Mesenchymal stem cell (in vitro differentiated cells and primary cell): ENCODE measurements around the gene HDAC4.
"Not testable (repeated sequence)": the region's sequence is repeated elsewhere in the genome, so short reads cannot be mapped to it uniquely, and the experiment has no call there.

Source experiments
- DNase-seq: peaks from one replicate; pipeline ENCODE4 v3.0.0-alpha.2; 2013
- H2AFZ ChIP-seq: one replicate; pipeline ENCODE4 v1.6.1; 2013; ENCODE audit warnings: low read depth, mild to moderate bottlenecking, control low read depth, inconsistent platforms, low read length, moderate library complexity
- H2AK5ac ChIP-seq: 2 replicates; pipeline ENCODE4 v1.6.1; 2013; ENCODE audit warnings: low read length, moderate library complexity, mild to moderate bottlenecking, inconsistent platforms; ENCODE audit not compliant: severe bottlenecking
- H2BK120ac ChIP-seq: one replicate; pipeline ENCODE4 v1.6.1; 2013; ENCODE audit warnings: low read depth, mild to moderate bottlenecking, inconsistent platforms, low read length, moderate library complexity
- H2BK12ac ChIP-seq, 2 experiments: one replicate each; pipeline ENCODE4 v1.6.1; 2013; ENCODE audit warnings: inconsistent platforms in 2 of 2, low read length in 2 of 2, mild to moderate bottlenecking in 2 of 2, moderate library complexity in 2 of 2, control low read depth in 1 of 2
- H2BK15ac ChIP-seq: one replicate; pipeline ENCODE4 v1.6.1; 2013; ENCODE audit warnings: mild to moderate bottlenecking, low read depth, inconsistent platforms; ENCODE audit not compliant: poor library complexity, severe bottlenecking
- H2BK5ac ChIP-seq: 2 replicates; pipeline ENCODE4 v1.6.1; 2013; ENCODE audit warnings: low read depth, mild to moderate bottlenecking, low read length, control low read depth, inconsistent platforms; ENCODE audit not compliant: poor library complexity, severe bottlenecking
- H3K14ac ChIP-seq, 2 experiments: one replicate each; pipeline ENCODE4 v1.6.1; 2013; ENCODE audit warnings: inconsistent platforms in 2 of 2, low read length in 2 of 2, control low read depth in 1 of 2, mild to moderate bottlenecking in 1 of 2, moderate library complexity in 1 of 2
- H3K18ac ChIP-seq, 2 experiments: one replicate each; pipeline ENCODE4 v1.6.1; 2013; ENCODE audit warnings: inconsistent platforms in 2 of 2, low read length in 2 of 2, control low read depth in 1 of 2, low read depth in 1 of 2, mild to moderate bottlenecking in 1 of 2
- H3K23ac ChIP-seq, 2 experiments: one replicate each; pipeline ENCODE4 v1.6.1; 2013; ENCODE audit warnings: inconsistent platforms in 2 of 2, low read length in 2 of 2, mild to moderate bottlenecking in 2 of 2, moderate library complexity in 2 of 2, control low read depth in 1 of 2
- H3K27ac ChIP-seq: 2 replicates; pipeline ENCODE4 v1.5.1; 2013; ENCODE audit warnings: mild to moderate bottlenecking, moderate library complexity, low read length, control low read depth, inconsistent platforms; ENCODE audit not compliant: poor library complexity, severe bottlenecking
- H3K27me3 ChIP-seq, 2 experiments: 2 replicates each; pipeline versions ENCODE4 v1.6.1 to v1.7.0; 2013; ENCODE audit warnings: low read length in 2 of 2, mild to moderate bottlenecking in 2 of 2, moderate library complexity in 2 of 2, control low read depth in 1 of 2, inconsistent platforms in 1 of 2; ENCODE audit not compliant: control insufficient read depth in 1 of 2, insufficient read depth in 1 of 2
- H3K36me3 ChIP-seq, 2 experiments: 2 replicates each; pipeline versions ENCODE4 v1.6.1 to v1.7.0; 2013; ENCODE audit warnings: low read length in 2 of 2, control low read depth in 1 of 2, inconsistent platforms in 1 of 2, low read depth in 1 of 2, mild to moderate bottlenecking in 1 of 2; ENCODE audit not compliant: insufficient read depth in 2 of 2, control insufficient read depth in 1 of 2
- H3K4ac ChIP-seq, 2 experiments: one replicate each; pipeline ENCODE4 v1.6.1; 2013; ENCODE audit warnings: inconsistent platforms in 2 of 2, low read length in 2 of 2, mild to moderate bottlenecking in 2 of 2, moderate library complexity in 2 of 2, control low read depth in 1 of 2, low read depth in 1 of 2
- H3K4me1 ChIP-seq: 2 replicates; pipeline ENCODE4 v1.6.1; 2013; ENCODE audit warnings: low read depth, low read length, control low read depth; ENCODE audit not compliant: control insufficient read depth, insufficient read depth
- H3K4me2 ChIP-seq: 2 replicates; pipeline ENCODE4 v1.6.1; 2013; ENCODE audit warnings: low read length, mild to moderate bottlenecking, inconsistent platforms; ENCODE audit not compliant: poor library complexity, severe bottlenecking
- H3K4me3 ChIP-seq, 2 experiments: 2 replicates each; pipeline versions ENCODE4 v1.5.1 to v1.7.0; 2013; ENCODE audit warnings: low read length in 2 of 2, mild to moderate bottlenecking in 2 of 2, control low read depth in 1 of 2, low read depth in 1 of 2; ENCODE audit not compliant: insufficient read depth in 1 of 2
- H3K79me1 ChIP-seq: replicated peaks from 2 replicates; pipeline ENCODE4 v1.6.1; 2013; ENCODE audit warnings: mild to moderate bottlenecking, control low read depth, low read length, inconsistent platforms; ENCODE audit not compliant: poor library complexity, severe bottlenecking
- H3K9ac ChIP-seq: 2 replicates; pipeline ENCODE4 v1.7.0; 2013; ENCODE audit warnings: mild to moderate bottlenecking, low read length, moderate library complexity
- H3K9me3 ChIP-seq: 2 replicates; pipeline ENCODE4 v1.7.0; 2013; ENCODE audit warnings: mild to moderate bottlenecking, low read length; ENCODE audit not compliant: control insufficient read depth
- H4K8ac ChIP-seq: one replicate; pipeline ENCODE4 v1.6.1; 2013; ENCODE audit warnings: inconsistent platforms, mild to moderate bottlenecking, low read length, moderate library complexity
- H4K91ac ChIP-seq: one replicate; pipeline ENCODE4 v1.6.1; 2013; ENCODE audit warnings: mild to moderate bottlenecking, low read length, inconsistent platforms
- WGBS: methylation state at CpG from one replicate; pipeline ENCODE4 v1.1.7; 2013; ENCODE audit warnings: mixed read lengths; 5-methylcytosine and 5-hydroxymethylcytosine counted together

The HDAC4 gene

DNA sequence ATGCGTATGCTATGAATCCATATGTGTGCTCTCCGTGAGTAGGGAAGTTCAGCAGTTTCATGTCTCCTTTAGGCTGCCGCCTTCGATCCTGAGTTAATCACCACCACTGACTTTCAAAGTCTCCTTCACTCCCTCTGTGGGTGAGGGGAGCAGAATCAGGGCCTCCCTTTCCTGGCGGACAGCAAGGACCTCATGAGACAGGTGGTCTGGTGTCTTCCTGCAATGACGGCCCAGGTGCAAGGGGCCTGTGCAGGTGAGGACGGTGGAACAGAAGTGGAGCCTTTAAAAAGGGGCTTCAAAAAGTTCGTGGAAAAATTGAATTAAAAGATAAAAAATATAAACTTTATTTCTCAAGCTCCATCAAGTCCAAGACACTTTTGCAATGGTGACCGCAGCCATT is 330.4 kb downstream of the HDAC4 start:
- peaks cover 18% of the 10 kb centered on the region for H3K4me1 ChIP-seq
- H2BK15ac ChIP-seq: no peak overlapping the region
- H2BK5ac ChIP-seq: no peak overlapping the region
- no peaks in the 10 kb centered on the region for H3K27me3 ChIP-seq
- H4K8ac ChIP-seq: no peak overlapping the region
- no peak overlapping the region for H3K23ac ChIP-seq
- no peak overlapping the region for H2AK5ac ChIP-seq
- no peak overlapping the region for H4K91ac ChIP-seq
- no peak overlapping the region for H3K4me3 ChIP-seq
- no peaks in the 10 kb centered on the region for H3K79me1 ChIP-seq
- H3K4ac ChIP-seq: no peak overlapping the region
- H3K14ac ChIP-seq: no peak overlapping the region
- H2BK12ac ChIP-seq: no peak overlapping the region
- peaks cover 38 to 58% of the 10 kb centered on the region in 2 experiments for H3K36me3 ChIP-seq
- no peak for DNase-seq
- H2BK120ac ChIP-seq: no peak overlapping the region
- no peak overlapping the region for H3K9ac ChIP-seq
- H3K4me2 ChIP-seq: no peak overlapping the region
- H2AFZ ChIP-seq: no peak overlapping the region
- H3K18ac ChIP-seq: no peak overlapping the region
- H3K27ac ChIP-seq: no peak overlapping the region
- peaks cover 3% of the 10 kb centered on the region for H3K9me3 ChIP-seq
- WGBS: 94% methylated on average over 5 of the region's 9 CpGs

DNA sequence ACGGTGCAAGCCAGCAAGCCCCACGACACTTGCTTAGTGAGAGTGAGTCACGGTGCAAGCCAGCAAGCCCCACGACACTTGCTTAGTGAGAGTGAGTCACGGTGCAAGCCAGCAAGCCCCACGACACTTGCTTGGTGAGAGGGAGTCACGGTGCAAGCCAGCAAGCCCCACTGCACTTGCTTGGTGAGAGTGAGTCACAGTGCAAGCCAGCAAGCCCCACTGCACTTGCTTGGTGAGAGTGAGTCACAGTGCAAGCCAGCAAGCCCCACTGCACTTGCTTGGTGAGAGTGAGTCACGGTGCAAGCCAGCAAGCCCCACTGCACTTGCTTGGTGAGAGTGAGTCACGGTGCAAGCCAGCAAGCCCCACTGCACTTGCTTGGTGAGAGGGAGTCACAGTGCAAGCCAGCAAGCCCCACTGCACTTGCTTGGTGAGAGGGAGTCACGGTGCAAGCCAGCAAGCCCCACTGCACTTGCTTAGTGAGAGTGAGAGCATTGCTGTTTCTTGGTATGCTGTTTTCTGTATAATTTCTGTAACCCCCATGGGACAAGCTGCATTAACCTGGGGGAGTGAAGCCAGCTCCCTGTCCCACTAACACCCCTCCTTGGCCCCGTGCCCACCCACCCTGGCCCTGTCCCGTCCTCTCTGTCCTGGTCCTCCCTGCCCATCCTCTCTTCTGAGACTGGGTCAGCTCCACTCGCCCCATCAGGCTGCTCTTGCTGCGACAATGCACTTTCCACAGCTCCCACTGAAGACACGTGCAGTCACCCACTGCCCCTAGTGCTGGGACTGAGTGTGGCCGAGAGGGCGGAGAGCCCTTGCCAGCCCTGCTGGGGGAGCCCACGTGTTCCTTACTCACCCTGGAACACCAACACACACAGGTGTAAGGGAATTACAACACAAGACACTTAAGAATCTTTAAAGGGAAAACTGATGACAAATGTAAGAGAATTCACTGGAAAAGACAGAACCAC is 331.2 kb downstream of the HDAC4 start:
- not testable (repeated sequence) for H2BK12ac ChIP-seq, H3K27me3 ChIP-seq, H4K91ac ChIP-seq, H3K14ac ChIP-seq, H3K79me1 ChIP-seq, H3K9ac ChIP-seq, H3K4ac ChIP-seq, H4K8ac ChIP-seq, H2AFZ ChIP-seq, H2BK15ac ChIP-seq, H3K4me3 ChIP-seq, H2BK120ac ChIP-seq, H3K9me3 ChIP-seq, H3K18ac ChIP-seq, H2BK5ac ChIP-seq, H3K4me2 ChIP-seq, H2AK5ac ChIP-seq, H3K23ac ChIP-seq
- Histone ChIP-seq H3K27ac (peak overlapping the region; percentile 2), H3K36me3 (peaks cover 46 to 63% of the 10 kb centered on the region in 2 experiments), H3K4me1 (peaks cover 19% of the 10 kb centered on the region)
- 48% methylated on average over 16 of the region's 18 CpGs for WGBS
- peak; percentile 27 for DNase-seq

DNA sequence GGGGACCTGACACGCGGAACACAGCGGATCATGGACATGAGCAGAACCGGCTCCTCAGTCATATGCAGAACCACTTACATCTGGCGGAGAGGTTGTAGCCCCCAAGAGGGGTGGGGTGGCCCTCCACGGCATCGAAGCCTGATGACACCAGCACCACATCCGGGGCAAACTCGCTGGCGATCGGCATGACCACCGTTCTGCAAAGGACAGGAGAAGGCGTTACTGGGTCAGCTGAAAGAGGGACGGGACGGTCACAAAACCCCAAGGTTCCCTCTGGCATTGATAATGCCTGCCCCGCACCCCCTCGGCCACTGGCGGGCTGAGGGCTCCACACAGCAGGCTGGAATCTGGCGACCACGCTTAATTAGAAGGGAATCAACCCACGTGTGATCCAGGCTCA is 332.4 kb downstream of the HDAC4 start:
- H3K23ac ChIP-seq: no peak overlapping the region
- no peaks in the 10 kb centered on the region for H3K27me3 ChIP-seq
- H3K4me2 ChIP-seq: no peak overlapping the region
- no peak overlapping the region for H3K9ac ChIP-seq
- H4K8ac ChIP-seq: no peak overlapping the region
- H4K91ac ChIP-seq: no peak overlapping the region
- peaks cover 19% of the 10 kb centered on the region for H3K4me1 ChIP-seq
- H2BK120ac ChIP-seq: no peak overlapping the region
- H2AK5ac ChIP-seq: no peak overlapping the region
- DNase-seq: no peak
- no peak overlapping the region for H2AFZ ChIP-seq
- H3K79me1 ChIP-seq: no peaks in the 10 kb centered on the region
- H3K36me3 ChIP-seq: peaks cover 52 to 64% of the 10 kb centered on the region in 2 experiments
- H2BK15ac ChIP-seq: no peak overlapping the region
- no peak overlapping the region for H3K4me3 ChIP-seq
- no peak overlapping the region for H2BK12ac ChIP-seq
- no peak overlapping the region for H3K4ac ChIP-seq
- no peak overlapping the region for H3K14ac ChIP-seq
- peaks cover 3% of the 10 kb centered on the region for H3K9me3 ChIP-seq
- H3K27ac ChIP-seq: no peak overlapping the region
- H2BK5ac ChIP-seq: no peak overlapping the region
- H3K18ac ChIP-seq: no peak overlapping the region
- WGBS: 98% methylated on average over 21 of the region's 21 CpGs

DNA sequence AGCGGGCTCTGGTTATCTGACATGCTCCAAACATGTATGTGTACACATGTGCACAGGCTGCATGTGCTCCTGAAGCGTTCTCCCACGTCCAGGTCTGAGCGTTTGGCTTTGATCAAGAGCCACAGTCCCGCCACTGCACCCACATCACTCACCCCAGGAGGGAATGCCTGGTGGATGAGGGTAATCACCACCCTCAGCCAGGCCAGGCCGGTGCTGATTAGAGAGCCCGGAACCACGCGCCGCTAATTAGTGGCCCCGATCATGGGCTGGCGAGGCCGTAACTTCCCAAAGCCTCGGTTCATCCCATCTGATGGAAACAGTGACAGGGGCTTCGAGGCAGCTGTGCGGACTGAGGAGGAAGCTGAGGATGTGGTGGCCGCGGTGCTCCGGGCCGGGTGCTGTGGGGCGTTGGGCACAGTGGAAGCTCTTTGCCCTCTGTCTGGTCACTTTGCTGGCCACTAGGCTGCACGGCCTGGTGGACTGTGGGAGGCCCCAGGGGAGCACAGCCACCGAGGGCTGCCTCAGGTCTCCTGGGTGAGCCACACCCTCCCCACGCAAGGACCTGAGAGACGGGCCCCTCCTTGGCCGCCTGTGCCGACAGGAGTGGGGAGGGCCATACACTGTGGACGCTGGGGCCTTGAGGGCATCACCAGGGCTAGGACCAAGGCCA is 333.5 kb downstream of the HDAC4 start:
- H3K9me3 ChIP-seq: peaks cover 3% of the 10 kb centered on the region
- no peak overlapping the region for H2BK12ac ChIP-seq
- H2BK120ac ChIP-seq: no peak overlapping the region
- H3K36me3 ChIP-seq: peaks cover 44 to 60% of the 10 kb centered on the region in 2 experiments
- H3K4ac ChIP-seq: no peak overlapping the region
- H3K23ac ChIP-seq: no peak overlapping the region
- H3K14ac ChIP-seq: peak overlapping the region in 1 of 2 experiments; percentile 35
- no peak for DNase-seq
- H3K4me2 ChIP-seq: no peak overlapping the region
- no peak overlapping the region for H2AK5ac ChIP-seq
- no peak overlapping the region for H2AFZ ChIP-seq
- 97% methylated on average over 28 of the region's 28 CpGs for WGBS
- no peaks in the 10 kb centered on the region for H3K27me3 ChIP-seq
- no peak overlapping the region for H3K4me3 ChIP-seq
- H4K8ac ChIP-seq: no peak overlapping the region
- no peak overlapping the region for H2BK15ac ChIP-seq
- H3K4me1 ChIP-seq: peaks cover 21% of the 10 kb centered on the region
- no peak overlapping the region for H2BK5ac ChIP-seq
- no peak overlapping the region for H4K91ac ChIP-seq
- no peak overlapping the region for H3K9ac ChIP-seq
- H3K18ac ChIP-seq: no peak overlapping the region
- H3K79me1 ChIP-seq: no peaks in the 10 kb centered on the region
- H3K27ac ChIP-seq: no peak overlapping the region
